PC-9 (cell line): Measurements from ENCODE around the gene G3BP1.

Experiments
- CTCF ChIP-seq: fragments of 200-600 bp; sonication (generic); conservative IDR thresholded peaks from 2 replicates; pipeline ENCODE4 v1.6.1; 2017; ENCODE audit warnings: mixed run types, antibody characterized with exemption, mild to moderate bottlenecking, moderate library complexity
- EZH2 ChIP-seq: fragments of 200-600 bp; sonication (generic); IDR thresholded peaks from 2 replicates; pipeline ENCODE4 v1.8.0; 2017; ENCODE audit warnings: antibody characterized with exemption, low read depth

- TF ChIP-seq CTCF (no peak), EZH2 (no peak)
These were observed 26.9 kb downstream of the G3BP1 start for GRCh38 chr5:151798674-151799073.
